Liver (tissue), 3 donors: ENCODE data around the gene NUTM2F.

Experiments
- EGR1 ChIP-seq, 2 donors: IDR thresholded peaks; 2 replicates each; pipeline ENCODE4 v1.6.1; 2016 to 2018; ENCODE audit warnings: antibody characterized with exemption in 2 of 2, low read depth in 2 of 2
- TAF1 ChIP-seq: conservative IDR thresholded peaks from 2 replicates; pipeline ENCODE4 v1.6.1; 2016; ENCODE audit warnings: antibody characterized with exemption, mild to moderate bottlenecking
- TF ChIP-seq, protein P1 (sequence below): fragments of 150-350 bp; IDR thresholded peaks from 2 replicates; pipeline ENCODE4 v1.5.1; 2017; ENCODE audit warnings: improper control_type of control experiment, low read depth, low read length; ENCODE audit not compliant: missing input control
- TF ChIP-seq, protein P2 (sequence below): IDR thresholded peaks from 2 replicates; pipeline ENCODE4 v1.6.1; 2016; ENCODE audit warnings: antibody characterized with exemption, mild to moderate bottlenecking
- TF ChIP-seq, protein P3 (sequence below): IDR thresholded peaks from 2 replicates; pipeline ENCODE4 v1.6.1; 2016; ENCODE audit warnings: antibody characterized with exemption
- donor health status: healthy.
- donor health status: healthy.

DNA sequence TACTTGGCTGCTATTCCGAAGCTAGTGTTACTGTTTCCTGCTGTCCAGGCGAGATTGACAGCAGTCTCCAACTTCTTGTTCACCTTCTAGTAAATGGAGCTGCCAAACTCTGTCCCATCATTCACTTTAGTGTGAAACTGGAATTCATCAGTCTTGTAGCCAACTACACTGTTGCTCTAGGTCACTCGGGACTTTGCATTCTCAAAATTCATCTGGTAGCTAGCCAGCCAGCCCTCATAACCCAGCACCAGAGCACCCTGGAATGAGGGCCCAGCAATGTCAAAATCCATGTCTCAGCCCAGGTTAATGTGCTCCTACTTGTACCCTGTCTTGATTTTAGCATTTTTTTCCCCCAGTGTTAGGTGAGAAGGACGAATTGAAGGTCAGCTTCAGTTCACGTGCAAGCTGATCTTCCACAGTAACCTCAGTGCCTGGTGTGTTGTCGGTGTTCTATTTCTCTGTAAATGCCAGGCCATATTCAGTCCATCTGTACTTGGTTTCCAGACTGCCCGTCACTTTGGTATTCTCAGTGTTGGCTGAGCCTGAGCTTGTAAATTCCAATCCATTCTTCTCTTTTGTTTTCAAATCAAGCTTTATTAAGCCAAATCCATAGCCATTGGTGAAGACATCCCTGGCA lies 40.4 kb downstream of the NUTM2F start:
- TF ChIP-seq, protein P1, sequence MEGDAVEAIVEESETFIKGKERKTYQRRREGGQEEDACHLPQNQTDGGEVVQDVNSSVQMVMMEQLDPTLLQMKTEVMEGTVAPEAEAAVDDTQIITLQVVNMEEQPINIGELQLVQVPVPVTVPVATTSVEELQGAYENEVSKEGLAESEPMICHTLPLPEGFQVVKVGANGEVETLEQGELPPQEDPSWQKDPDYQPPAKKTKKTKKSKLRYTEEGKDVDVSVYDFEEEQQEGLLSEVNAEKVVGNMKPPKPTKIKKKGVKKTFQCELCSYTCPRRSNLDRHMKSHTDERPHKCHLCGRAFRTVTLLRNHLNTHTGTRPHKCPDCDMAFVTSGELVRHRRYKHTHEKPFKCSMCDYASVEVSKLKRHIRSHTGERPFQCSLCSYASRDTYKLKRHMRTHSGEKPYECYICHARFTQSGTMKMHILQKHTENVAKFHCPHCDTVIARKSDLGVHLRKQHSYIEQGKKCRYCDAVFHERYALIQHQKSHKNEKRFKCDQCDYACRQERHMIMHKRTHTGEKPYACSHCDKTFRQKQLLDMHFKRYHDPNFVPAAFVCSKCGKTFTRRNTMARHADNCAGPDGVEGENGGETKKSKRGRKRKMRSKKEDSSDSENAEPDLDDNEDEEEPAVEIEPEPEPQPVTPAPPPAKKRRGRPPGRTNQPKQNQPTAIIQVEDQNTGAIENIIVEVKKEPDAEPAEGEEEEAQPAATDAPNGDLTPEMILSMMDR, result no peak
- TF ChIP-seq, protein P2, sequence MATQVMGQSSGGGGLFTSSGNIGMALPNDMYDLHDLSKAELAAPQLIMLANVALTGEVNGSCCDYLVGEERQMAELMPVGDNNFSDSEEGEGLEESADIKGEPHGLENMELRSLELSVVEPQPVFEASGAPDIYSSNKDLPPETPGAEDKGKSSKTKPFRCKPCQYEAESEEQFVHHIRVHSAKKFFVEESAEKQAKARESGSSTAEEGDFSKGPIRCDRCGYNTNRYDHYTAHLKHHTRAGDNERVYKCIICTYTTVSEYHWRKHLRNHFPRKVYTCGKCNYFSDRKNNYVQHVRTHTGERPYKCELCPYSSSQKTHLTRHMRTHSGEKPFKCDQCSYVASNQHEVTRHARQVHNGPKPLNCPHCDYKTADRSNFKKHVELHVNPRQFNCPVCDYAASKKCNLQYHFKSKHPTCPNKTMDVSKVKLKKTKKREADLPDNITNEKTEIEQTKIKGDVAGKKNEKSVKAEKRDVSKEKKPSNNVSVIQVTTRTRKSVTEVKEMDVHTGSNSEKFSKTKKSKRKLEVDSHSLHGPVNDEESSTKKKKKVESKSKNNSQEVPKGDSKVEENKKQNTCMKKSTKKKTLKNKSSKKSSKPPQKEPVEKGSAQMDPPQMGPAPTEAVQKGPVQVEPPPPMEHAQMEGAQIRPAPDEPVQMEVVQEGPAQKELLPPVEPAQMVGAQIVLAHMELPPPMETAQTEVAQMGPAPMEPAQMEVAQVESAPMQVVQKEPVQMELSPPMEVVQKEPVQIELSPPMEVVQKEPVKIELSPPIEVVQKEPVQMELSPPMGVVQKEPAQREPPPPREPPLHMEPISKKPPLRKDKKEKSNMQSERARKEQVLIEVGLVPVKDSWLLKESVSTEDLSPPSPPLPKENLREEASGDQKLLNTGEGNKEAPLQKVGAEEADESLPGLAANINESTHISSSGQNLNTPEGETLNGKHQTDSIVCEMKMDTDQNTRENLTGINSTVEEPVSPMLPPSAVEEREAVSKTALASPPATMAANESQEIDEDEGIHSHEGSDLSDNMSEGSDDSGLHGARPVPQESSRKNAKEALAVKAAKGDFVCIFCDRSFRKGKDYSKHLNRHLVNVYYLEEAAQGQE, result no peak
- TF ChIP-seq EGR1 (IDR thresholded peaks at IDR 0.05; ENCODE audit: low read depth in 2 of 2) (no peak), TAF1 (no peak)
- TF ChIP-seq, protein P3, sequence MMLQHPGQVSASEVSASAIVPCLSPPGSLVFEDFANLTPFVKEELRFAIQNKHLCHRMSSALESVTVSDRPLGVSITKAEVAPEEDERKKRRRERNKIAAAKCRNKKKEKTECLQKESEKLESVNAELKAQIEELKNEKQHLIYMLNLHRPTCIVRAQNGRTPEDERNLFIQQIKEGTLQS, result no peak
